ENCODE results near the gene HSPD1.
"Not testable (repeated sequence)": the region's sequence is repeated elsewhere in the genome, so short reads cannot be mapped to it uniquely, and the experiment has no call there.

HSPD1 gene

DNA sequence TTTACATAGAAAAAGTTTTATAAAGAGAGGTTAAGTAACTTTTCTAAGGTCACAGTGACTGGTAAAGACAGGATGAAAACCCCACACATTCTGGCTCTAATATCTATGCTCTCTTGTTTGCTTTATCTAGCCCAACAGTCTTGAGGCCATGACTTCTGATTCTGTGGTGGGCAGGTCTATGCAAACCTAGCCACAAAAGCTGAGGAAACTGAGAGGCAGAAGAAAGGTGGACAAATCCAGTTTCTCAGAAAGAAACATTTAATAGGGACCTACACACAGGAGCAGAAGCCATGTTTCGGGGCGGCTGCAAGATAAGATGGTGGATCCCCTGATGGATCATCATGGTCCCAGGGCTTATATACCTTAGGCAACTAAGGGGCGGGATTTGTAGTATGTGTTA lies 21.8 kb downstream of the HSPD1 start:
- no peaks in the 10 kb centered on the region for H3K27me3 Mint-ChIP-seq
- peak overlapping the region; percentile 45 for H3K27ac Mint-ChIP-seq
- no peaks in the 10 kb centered on the region for H3K9me3 Mint-ChIP-seq
- no peak overlapping the region for H3K4me3 Mint-ChIP-seq
- no peaks in the 10 kb centered on the region for H3K4me1 Mint-ChIP-seq (ENCODE audit: low read depth)
- H3K36me3 Mint-ChIP-seq (ENCODE audit: low read depth) = peaks cover 81% of the 10 kb centered on the region
- DNase-seq = no peak

DNA sequence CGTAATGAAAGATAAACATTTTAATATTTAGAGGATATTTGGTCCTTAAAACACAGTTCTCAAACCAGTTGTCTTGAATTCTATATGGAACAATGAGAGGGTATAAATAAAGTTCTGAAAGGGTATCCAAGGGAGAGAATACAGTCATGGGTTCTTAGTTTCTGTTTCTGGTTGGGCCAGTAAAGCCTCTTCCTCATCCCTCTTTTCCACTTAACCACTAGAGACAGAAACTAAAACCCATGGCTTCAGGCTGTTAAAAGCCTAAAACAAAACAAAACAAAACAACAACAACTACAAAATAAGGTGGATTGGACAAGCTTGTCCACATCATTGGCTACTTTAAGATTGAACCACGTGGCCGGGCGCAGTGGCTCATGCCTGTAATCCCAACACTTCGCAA lies 27.5 kb downstream of the HSPD1 start:
- H3K27ac Mint-ChIP-seq = peak overlapping the region; percentile 64
- H3K4me1 Mint-ChIP-seq (ENCODE audit: low read depth) = no peaks in the 10 kb centered on the region
- H3K36me3 Mint-ChIP-seq (ENCODE audit: low read depth) = peaks cover 84% of the 10 kb centered on the region
- no peak for DNase-seq
- no peaks in the 10 kb centered on the region for H3K9me3 Mint-ChIP-seq
- no peak overlapping the region for H3K4me3 Mint-ChIP-seq
- H3K27me3 Mint-ChIP-seq = no peaks in the 10 kb centered on the region

DNA sequence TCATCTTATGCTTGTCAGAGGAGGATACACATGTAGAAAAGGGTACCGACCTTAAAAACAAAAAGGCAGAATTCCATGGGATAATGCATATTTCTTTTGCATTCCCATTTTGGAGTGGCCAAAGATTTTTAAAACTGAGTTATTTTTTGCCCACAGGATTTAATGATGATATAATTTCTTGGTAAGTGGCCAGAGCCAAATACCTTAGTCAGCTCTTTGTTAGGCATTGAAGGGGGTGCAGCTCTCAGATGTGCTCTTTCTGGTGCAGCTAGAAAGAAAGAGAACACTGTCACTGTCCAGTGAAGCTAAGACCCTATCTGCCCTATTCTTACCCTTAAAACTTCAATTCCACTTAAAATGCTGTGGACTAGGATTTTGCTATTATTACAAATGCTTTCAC lies 35.5 kb downstream of the HSPD1 start:
- Mint-ChIP-seq H3K36me3 (ENCODE audit: low read depth) (peaks cover 79% of the 10 kb centered on the region), H3K27ac (peak overlapping the region; percentile 7), H3K27me3 (no peaks in the 10 kb centered on the region), H3K9me3 (no peaks in the 10 kb centered on the region), H3K4me3 (no peak overlapping the region), H3K4me1 (ENCODE audit: low read depth) (peaks cover 7% of the 10 kb centered on the region)
- no peak for DNase-seq

DNA sequence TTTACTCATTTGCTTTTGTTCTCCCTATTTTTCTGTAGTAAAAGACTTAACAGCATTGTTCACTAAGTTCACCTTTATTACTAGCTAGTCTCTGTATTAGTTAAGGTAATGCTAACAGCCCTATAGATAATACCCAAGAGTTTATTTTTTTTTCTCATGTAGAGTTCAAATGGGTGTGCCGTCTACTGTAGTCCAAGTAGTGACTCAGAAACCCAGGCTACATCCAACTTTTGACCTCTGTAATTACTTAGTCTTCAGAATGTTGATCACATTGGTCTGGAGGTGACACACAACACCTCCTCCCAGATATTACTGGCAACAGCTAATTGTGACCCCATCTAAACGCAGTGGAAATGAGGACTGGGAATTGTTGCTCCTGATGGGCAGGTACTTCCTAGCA lies 38.6 kb downstream of the HSPD1 start:
- peak overlapping the region; percentile 28 for H3K27ac Mint-ChIP-seq
- H3K4me1 Mint-ChIP-seq (ENCODE audit: low read depth) = peaks cover 25% of the 10 kb centered on the region
- no peaks in the 10 kb centered on the region for H3K27me3 Mint-ChIP-seq
- no peak for DNase-seq
- H3K9me3 Mint-ChIP-seq = no peaks in the 10 kb centered on the region
- H3K4me3 Mint-ChIP-seq = no peak overlapping the region
- H3K36me3 Mint-ChIP-seq (ENCODE audit: low read depth) = peaks cover 66% of the 10 kb centered on the region

DNA sequence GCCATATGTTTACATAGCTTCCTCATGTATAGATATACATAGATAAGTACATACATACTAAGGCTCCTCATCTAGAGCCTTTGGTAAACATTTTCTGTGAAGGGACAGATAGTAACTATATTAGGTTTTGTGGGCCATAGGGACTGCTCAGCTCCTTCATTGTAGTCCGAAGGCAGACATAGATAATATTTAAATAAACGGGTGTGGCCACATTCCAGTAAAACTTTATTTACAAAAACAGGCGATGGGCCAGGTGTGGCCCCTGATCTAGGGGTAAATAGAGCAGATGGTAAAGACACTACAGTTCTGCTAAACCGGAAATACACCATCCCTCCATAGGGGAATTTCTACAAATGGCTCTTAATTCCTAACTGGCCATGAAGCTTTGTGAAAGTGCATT lies 39.0 kb downstream of the HSPD1 start:
- no peaks in the 10 kb centered on the region for H3K9me3 Mint-ChIP-seq
- no peak for DNase-seq
- H3K4me1 Mint-ChIP-seq (ENCODE audit: low read depth) = peaks cover 29% of the 10 kb centered on the region
- H3K36me3 Mint-ChIP-seq (ENCODE audit: low read depth) = peaks cover 67% of the 10 kb centered on the region
- no peak overlapping the region for H3K4me3 Mint-ChIP-seq
- H3K27me3 Mint-ChIP-seq = no peaks in the 10 kb centered on the region
- no peak overlapping the region for H3K27ac Mint-ChIP-seq

DNA sequence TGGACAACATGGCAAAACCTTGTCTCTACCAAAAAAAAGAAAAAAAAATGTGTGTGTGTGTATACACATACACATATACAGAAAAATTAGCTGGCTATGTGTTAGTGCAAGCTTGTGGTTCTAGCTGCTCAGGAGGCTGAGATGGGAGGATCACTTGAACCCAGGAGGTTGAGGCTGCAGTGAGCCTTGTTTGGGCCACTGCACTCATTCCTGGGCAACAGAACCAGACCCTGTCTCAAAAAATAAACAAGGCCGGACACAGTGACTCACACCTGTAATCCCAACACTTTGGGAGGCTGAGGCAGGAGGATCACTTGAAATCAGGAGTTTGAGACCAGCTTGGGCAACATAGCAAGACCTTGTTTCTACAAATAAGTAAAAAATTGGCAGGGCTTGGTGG lies 44.2 kb downstream of the HSPD1 start:
- H3K4me3 Mint-ChIP-seq = peak overlapping the region; percentile 47
- peaks cover 55% of the 10 kb centered on the region for H3K36me3 Mint-ChIP-seq (ENCODE audit: low read depth)
- no peaks in the 10 kb centered on the region for H3K9me3 Mint-ChIP-seq
- H3K27me3 Mint-ChIP-seq = no peaks in the 10 kb centered on the region
- no peak for DNase-seq
- peak overlapping the region; percentile 77 for H3K27ac Mint-ChIP-seq
- H3K4me1 Mint-ChIP-seq (ENCODE audit: low read depth) = peaks cover 60% of the 10 kb centered on the region

DNA sequence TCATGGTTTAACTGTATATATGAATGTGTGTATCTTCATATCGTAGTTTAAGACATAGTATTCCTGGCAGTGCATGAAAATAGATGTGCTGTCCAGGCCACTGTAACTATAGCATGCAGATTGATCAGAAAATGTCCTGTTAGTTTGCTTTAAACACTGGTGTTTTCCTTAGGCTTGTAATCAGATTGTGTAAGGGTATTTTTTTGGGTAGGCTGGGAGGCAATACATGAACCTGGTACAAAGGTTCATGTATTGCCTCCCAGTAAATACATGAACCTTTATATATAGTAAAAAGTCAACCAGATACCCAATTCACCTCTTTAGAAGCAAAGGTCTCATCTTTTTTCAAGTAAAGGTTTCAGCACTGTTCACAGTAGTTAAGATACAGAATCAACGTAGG lies 44.7 kb downstream of the HSPD1 start:
- peaks cover 60% of the 10 kb centered on the region for H3K4me1 Mint-ChIP-seq (ENCODE audit: low read depth)
- H3K9me3 Mint-ChIP-seq = no peaks in the 10 kb centered on the region
- no peaks in the 10 kb centered on the region for H3K27me3 Mint-ChIP-seq
- H3K36me3 Mint-ChIP-seq (ENCODE audit: low read depth) = peaks cover 50% of the 10 kb centered on the region
- peak overlapping the region; percentile 100 for H3K27ac Mint-ChIP-seq
- DNase-seq = no peak
- peak overlapping the region; percentile 100 for H3K4me3 Mint-ChIP-seq

DNA sequence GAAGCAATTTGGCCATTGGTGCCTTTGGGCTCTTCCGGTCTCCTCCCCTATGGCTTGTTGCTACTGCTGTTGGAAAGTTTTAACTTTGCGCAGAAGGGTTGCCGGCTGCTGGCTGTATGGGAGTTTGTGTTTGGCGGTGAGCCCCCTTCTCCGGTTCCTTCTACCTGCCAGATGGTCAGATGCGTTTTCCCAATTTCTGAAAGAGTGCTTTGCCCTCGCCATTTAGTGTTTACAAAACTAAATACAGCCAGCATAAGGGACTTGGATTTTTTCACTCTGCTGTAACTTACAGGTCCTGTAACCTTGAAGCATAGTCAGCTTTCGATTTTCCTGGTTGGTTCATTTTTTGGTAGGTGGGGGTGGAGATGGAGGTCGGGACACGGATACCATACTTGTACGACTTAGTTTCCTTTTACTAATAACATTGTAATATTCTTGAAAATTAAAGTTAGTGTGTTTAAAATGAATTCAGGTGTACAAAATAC lies 45.7 kb downstream of the HSPD1 start:
- H3K36me3 Mint-ChIP-seq (ENCODE audit: low read depth) = peaks cover 40% of the 10 kb centered on the region

DNA sequence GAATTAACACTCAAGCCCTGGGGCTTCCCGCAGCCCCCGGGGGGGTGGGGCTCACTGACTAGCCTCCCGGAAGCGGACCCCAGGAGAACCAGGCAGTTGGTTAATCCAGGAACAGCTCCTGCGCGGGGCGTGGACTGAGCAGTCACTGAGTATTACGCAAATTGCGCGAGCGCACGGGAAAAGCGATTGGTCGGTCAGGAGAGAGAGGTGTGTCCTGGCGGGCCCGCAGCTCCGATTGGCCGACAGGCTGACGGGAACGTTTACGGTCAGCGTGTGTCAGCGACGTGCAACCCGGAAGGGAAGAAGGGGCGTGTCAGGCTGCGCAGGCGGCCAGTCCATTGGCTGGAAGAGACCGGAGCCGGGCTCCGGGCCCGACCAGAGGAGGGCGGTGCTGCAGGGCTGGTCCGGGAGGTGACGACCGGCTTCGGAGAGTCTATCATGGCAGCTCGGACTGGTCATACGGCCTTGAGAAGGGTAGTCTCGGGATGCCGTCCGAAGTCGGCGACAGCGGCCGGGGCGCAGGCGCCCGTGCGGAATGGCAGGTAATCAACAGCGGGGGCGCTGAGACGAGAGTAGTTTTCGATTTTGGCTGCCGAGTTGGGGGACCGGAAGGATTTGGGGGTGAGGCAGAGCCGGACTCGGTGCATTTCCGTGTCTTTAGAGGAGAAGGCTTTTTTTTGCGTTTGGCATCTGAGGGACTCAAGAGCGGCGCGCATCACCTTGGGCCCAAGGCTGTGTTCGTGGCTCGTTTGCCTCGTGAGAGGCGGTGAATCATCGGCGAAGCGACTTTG lies 46.3 kb downstream of the HSPD1 start, which contains the start of gene COQ10B:
Gene COQ10B (plus strand): TSS at position 430 of the 791 bp plus-strand sequence. CDS start 9 bp downstream, at position 439.
- Mint-ChIP-seq H3K36me3 (ENCODE audit: low read depth) (peaks cover 36% of the 10 kb centered on the region), H3K27me3 (no peaks in the 10 kb centered on the region), H3K9me3 (no peaks in the 10 kb centered on the region), H3K27ac (peak within 1 kb of the TSS; percentile 100), H3K4me3 (peak within 1 kb of the TSS; percentile 100), H3K4me1 (ENCODE audit: low read depth) (peaks cover 50% of the 10 kb centered on the region)
- DNase-seq = peak; percentile 96

More for the DNA sequence above, 45.7 kb downstream of the HSPD1 start:
- H3K4me1 Mint-ChIP-seq (ENCODE audit: low read depth) = peaks cover 51% of the 10 kb centered on the region
- H3K27me3 Mint-ChIP-seq = no peaks in the 10 kb centered on the region
- H3K4me3 Mint-ChIP-seq = peak overlapping the region; percentile 100
- H3K9me3 Mint-ChIP-seq = no peaks in the 10 kb centered on the region
- peak overlapping the region; percentile 100 for H3K27ac Mint-ChIP-seq
- DNase-seq = no peak

DNA sequence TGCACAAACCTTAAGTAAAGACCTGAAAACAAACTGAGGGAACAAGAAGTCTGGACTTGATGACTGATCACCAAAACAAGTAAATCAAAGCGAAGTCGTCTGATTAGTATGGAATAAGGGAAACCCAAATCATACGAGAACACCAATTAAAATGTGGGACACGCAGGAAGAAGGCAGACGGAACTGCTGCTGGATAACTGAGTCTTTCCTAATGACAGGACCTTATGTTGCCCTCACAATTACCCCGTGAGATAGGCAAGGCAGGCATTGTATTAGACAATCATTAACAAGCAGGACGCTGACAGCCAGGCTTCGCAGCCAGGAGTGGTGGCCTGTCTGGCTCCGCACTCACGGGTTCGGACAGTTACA lies 46.9 kb downstream of the HSPD1 start:
- H3K4me3 Mint-ChIP-seq = peak overlapping the region; percentile 100
- peak overlapping the region; percentile 100 for H3K27ac Mint-ChIP-seq
- H3K9me3 Mint-ChIP-seq = no peaks in the 10 kb centered on the region
- no peaks in the 10 kb centered on the region for H3K27me3 Mint-ChIP-seq
- DNase-seq = no peak
- H3K4me1 Mint-ChIP-seq (ENCODE audit: low read depth) = peaks cover 46% of the 10 kb centered on the region
- peaks cover 34% of the 10 kb centered on the region for H3K36me3 Mint-ChIP-seq (ENCODE audit: low read depth)

DNA sequence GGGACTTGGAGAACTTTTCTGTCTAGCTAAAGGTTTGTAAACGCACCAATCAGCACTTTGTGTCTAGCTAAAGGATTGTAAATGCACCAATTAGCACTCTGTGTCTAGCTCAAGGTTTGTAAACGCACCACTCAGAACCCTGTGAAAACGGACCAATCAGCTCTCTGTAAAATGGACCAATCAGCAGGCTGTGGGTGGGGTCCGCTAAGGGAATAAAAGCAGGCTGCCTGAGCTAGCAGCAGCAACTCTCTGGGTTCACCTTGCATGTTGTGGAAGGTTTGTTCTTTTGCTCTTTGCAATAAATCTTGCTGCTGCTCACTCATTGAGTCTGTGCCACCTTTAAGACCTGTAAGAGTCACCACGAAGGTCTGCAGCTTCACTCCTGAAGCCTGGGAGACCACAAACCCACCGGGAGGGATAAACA lies 48.7 kb downstream of the HSPD1 start:
- Mint-ChIP-seq H3K4me1 (ENCODE audit: low read depth) (peaks cover 33% of the 10 kb centered on the region), H3K36me3 (ENCODE audit: low read depth) (peaks cover 27% of the 10 kb centered on the region)
- H3K27ac Mint-ChIP-seq, H3K9me3 Mint-ChIP-seq, H3K27me3 Mint-ChIP-seq, H3K4me3 Mint-ChIP-seq, DNase-seq: not testable (repeated sequence)

DNA sequence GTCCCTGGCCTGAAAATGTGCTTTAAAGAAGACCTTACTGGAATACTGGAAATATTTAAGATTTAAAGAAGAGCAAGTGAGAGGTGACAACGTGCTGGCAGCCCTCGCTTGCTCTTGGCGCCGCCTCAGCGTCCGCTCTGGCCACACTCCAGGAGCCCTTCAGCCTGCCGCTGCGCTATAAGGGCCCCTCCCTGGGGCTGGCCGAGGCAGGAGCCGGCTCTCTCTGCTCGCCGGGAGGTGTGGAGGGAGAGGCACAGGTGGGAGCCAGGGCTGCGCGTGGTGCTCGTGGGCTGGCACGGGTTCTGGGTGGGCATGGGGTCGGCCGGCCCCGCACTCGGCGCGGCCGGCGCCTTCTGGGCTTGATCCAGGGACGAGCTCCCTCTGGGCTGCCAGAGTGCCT lies 49.2 kb downstream of the HSPD1 start:
- Mint-ChIP-seq H3K27ac (no peak overlapping the region), H3K9me3 (no peaks in the 10 kb centered on the region), H3K36me3 (ENCODE audit: low read depth) (peaks cover 22% of the 10 kb centered on the region), H3K4me3 (no peak overlapping the region), H3K4me1 (ENCODE audit: low read depth) (peaks cover 29% of the 10 kb centered on the region), H3K27me3 (no peaks in the 10 kb centered on the region)
- no peak for DNase-seq

DNA sequence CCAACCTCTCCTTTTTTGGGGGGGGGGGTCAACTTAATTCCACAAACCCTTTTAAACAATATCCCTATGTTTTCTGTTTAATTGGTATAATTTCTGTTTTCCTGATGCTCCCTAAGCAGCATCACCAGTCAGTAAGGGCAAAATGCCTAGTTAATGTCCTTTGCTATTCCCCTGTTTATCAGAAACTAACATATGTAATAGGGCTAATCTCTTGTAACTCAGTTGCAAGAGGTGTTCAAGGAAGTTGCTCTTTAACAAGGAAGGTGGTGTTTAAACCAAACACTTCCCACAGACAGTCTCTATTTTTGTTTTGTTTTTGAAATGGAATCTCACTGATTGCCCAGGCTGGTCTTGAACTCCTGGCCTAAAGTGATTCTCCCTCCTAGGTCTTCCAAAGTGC lies 52.8 kb downstream of the HSPD1 start:
- H3K36me3 Mint-ChIP-seq (ENCODE audit: low read depth) = no peaks in the 10 kb centered on the region
- no peaks in the 10 kb centered on the region for H3K27me3 Mint-ChIP-seq
- DNase-seq = no peak
- no peak overlapping the region for H3K27ac Mint-ChIP-seq
- H3K4me1 Mint-ChIP-seq (ENCODE audit: low read depth) = peaks cover 4% of the 10 kb centered on the region
- H3K4me3 Mint-ChIP-seq = no peak overlapping the region
- H3K9me3 Mint-ChIP-seq = no peaks in the 10 kb centered on the region

DNA sequence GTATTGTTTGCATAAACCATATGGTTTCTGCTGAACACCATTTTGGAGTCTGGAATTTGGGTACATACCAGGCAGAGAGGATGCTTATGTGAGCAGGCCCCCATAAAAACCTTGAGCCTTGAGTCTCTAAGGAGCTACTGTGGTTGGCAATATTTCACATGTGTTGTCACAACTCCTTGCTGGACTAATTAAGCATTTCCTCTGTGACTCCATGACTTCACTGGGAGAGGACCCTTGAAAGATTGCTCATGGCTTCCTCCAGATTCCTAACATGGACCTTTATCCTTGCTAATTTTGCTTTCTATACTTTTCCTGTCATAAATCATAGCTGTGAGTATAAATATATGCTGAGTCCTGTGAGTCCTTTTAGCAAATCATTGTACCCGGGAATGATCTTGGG lies 53.9 kb downstream of the HSPD1 start:
- no peaks in the 10 kb centered on the region for H3K27me3 Mint-ChIP-seq
- no peaks in the 10 kb centered on the region for H3K4me1 Mint-ChIP-seq (ENCODE audit: low read depth)
- no peaks in the 10 kb centered on the region for H3K36me3 Mint-ChIP-seq (ENCODE audit: low read depth)
- no peak overlapping the region for H3K4me3 Mint-ChIP-seq
- no peaks in the 10 kb centered on the region for H3K9me3 Mint-ChIP-seq
- no peak overlapping the region for H3K27ac Mint-ChIP-seq
- no peak for DNase-seq

DNA sequence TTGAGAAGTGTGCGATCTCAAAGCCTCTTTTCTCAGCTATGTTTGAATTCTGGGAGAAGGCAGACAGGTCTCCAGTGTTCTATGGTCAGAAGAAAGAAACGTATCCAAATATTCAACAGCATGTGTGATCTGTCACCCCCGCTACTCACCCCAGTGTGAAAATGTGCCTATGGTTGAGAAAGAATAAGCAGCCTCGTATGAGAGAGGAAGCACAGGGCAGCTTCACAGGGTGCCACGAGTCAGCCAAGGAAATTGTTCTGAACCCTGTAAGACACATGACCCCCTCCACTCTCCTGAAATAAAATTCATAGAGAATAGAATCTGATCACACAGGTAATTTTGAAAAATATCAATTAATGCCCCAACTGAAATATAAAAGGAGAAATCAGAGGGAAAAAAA lies 56.8 kb downstream of the HSPD1 start:
- DNase-seq = no peak
- H3K9me3 Mint-ChIP-seq = no peaks in the 10 kb centered on the region
- no peak overlapping the region for H3K27ac Mint-ChIP-seq
- no peaks in the 10 kb centered on the region for H3K27me3 Mint-ChIP-seq
- no peaks in the 10 kb centered on the region for H3K36me3 Mint-ChIP-seq (ENCODE audit: low read depth)
- H3K4me1 Mint-ChIP-seq (ENCODE audit: low read depth) = no peaks in the 10 kb centered on the region
- H3K4me3 Mint-ChIP-seq = no peak overlapping the region

Data from activated T-cell treated with anti-CD3 and anti-CD28 coated beads, Interleukin-2, amount 50 U/mL, for 24 hours (primary cell).